ENCODE results near the gene CIB1.

DNA sequence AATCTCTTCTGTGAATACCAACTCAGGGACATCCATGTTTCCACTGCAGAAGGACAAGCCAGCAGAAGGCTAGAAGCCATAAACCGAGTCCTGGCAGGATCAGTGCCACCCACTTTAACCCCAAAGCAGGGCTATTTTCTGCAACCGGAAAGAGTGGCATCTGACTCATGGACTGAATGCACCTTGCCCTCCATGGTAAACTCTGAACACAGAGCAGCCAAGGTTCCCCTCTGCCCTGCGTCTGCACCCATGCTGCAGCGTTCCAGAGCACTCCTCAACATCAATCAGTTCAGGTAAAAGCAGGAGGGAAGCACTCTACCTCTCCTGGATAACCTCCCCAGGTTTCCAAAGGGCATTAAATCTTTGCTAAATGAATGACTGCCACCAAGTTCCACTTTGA, 30.9 kb upstream of the CIB1 start:
- TF ChIP-seq POLR2A (IDR thresholded peaks at IDR 0.05), result peak; percentile 50
- TF ChIP-seq, protein P1, sequence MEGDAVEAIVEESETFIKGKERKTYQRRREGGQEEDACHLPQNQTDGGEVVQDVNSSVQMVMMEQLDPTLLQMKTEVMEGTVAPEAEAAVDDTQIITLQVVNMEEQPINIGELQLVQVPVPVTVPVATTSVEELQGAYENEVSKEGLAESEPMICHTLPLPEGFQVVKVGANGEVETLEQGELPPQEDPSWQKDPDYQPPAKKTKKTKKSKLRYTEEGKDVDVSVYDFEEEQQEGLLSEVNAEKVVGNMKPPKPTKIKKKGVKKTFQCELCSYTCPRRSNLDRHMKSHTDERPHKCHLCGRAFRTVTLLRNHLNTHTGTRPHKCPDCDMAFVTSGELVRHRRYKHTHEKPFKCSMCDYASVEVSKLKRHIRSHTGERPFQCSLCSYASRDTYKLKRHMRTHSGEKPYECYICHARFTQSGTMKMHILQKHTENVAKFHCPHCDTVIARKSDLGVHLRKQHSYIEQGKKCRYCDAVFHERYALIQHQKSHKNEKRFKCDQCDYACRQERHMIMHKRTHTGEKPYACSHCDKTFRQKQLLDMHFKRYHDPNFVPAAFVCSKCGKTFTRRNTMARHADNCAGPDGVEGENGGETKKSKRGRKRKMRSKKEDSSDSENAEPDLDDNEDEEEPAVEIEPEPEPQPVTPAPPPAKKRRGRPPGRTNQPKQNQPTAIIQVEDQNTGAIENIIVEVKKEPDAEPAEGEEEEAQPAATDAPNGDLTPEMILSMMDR (IDR thresholded peaks at IDR 0.05), result no peak

All from right lobe of liver (tissue), 4 donors.